ENCODE measurements around the gene TBCCD1. TPM values are rescaled to one million over a fixed set of nuclear protein-coding genes. Genes with fewer than 3 reads are reported as not detected.
"Not testable (repeated sequence)": the region's sequence is repeated elsewhere in the genome, so short reads cannot be mapped to it uniquely, and the experiment has no call there.

The TBCCD1 gene
- total and polyA plus RNA-seq, 12 donors = 3.3 to 21.0 (median 9.4) TPM

- Histone ChIP-seq H3K4me1 (replicated peaks in 1 of 2) (no peaks in the 10 kb centered on the region), H3K4me3 (no peak overlapping the region), H3K36me3 (replicated peaks in 1 of 2) (peaks cover 0 to 14% of the 10 kb centered on the region in 2 donors), H3K27me3 (no peaks in the 10 kb centered on the region), H3K27ac (no peak overlapping the region), H3K9me3 (replicated peaks in 1 of 3) (no peaks in the 10 kb centered on the region)
- WGBS, 4 donors = 64 to 72% (median 69%) methylated on average over 5 of the region's 5 CpGs
- intact Hi-C loops (cut with DNase I) = no loop called here
- no peak for TF ChIP-seq POLR2A (IDR thresholded peaks at IDR 0.05)
- TF ChIP-seq, protein P1, sequence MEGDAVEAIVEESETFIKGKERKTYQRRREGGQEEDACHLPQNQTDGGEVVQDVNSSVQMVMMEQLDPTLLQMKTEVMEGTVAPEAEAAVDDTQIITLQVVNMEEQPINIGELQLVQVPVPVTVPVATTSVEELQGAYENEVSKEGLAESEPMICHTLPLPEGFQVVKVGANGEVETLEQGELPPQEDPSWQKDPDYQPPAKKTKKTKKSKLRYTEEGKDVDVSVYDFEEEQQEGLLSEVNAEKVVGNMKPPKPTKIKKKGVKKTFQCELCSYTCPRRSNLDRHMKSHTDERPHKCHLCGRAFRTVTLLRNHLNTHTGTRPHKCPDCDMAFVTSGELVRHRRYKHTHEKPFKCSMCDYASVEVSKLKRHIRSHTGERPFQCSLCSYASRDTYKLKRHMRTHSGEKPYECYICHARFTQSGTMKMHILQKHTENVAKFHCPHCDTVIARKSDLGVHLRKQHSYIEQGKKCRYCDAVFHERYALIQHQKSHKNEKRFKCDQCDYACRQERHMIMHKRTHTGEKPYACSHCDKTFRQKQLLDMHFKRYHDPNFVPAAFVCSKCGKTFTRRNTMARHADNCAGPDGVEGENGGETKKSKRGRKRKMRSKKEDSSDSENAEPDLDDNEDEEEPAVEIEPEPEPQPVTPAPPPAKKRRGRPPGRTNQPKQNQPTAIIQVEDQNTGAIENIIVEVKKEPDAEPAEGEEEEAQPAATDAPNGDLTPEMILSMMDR (IDR thresholded peaks at IDR 0.05) = no peak
- DNase-seq = no peak
Observed at GRCh38 chr3:186589856-186590579, 22.9 kb upstream of the TBCCD1 start.

GRCh38 chr3:186589121-186589520 is 22.0 kb upstream of the TBCCD1 start:
- Histone ChIP-seq H3K9me3 (replicated peaks in 1 of 3) (no peaks in the 10 kb centered on the region), H3K4me3 (no peak overlapping the region), H3K4me1 (replicated peaks in 1 of 2) (no peaks in the 10 kb centered on the region), H3K36me3 (replicated peaks in 1 of 2) (peaks cover 0 to 21% of the 10 kb centered on the region in 2 donors), H3K27ac (no peak overlapping the region), H3K27me3 (no peaks in the 10 kb centered on the region)
- intact Hi-C loops (cut with DNase I) = no loop called here
- DNase-seq = no peak
- no peak for TF ChIP-seq POLR2A (IDR thresholded peaks at IDR 0.05)
- TF ChIP-seq, protein P1 (IDR thresholded peaks at IDR 0.05) = no peak
- WGBS, 4 donors = 34 to 46% (median 40%) methylated on average over 3 of the region's 3 CpGs

DNA sequence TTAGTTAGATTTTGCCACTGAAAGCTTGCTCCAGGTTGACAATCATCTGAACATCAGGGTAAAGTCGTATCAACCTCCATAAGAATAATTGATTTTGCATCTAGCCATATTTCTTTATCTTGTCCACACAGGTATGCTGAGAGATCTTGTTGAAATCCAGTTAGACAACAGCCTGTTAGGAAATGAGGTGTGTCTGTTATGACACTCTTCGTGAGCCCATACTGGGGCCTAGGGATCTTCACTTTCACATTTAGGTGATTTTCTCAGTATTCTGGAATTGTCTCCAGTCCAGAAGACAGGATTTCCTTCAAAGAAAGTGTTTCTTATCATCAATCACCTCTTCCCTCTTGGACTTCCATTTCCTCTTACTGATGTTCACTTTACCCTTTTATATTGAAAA is 21.5 kb upstream of the TBCCD1 start:
- intact Hi-C loops (cut with DNase I) = no loop called here
- Histone ChIP-seq H3K9me3 (replicated peaks in 1 of 3) (no peaks in the 10 kb centered on the region), H3K36me3 (replicated peaks in 1 of 2) (peaks cover 0 to 26% of the 10 kb centered on the region in 2 donors), H3K4me1 (replicated peaks in 1 of 2) (no peaks in the 10 kb centered on the region), H3K4me3 (no peak overlapping the region), H3K27me3 (no peaks in the 10 kb centered on the region), H3K27ac (no peak overlapping the region)
- no peak for TF ChIP-seq POLR2A (IDR thresholded peaks at IDR 0.05)
- TF ChIP-seq, protein P1 (IDR thresholded peaks at IDR 0.05) = no peak
- no peak for DNase-seq
- 49 to 74% (median 65%) methylated on average over 2 of the region's 2 CpGs for WGBS, 4 donors

DNA sequence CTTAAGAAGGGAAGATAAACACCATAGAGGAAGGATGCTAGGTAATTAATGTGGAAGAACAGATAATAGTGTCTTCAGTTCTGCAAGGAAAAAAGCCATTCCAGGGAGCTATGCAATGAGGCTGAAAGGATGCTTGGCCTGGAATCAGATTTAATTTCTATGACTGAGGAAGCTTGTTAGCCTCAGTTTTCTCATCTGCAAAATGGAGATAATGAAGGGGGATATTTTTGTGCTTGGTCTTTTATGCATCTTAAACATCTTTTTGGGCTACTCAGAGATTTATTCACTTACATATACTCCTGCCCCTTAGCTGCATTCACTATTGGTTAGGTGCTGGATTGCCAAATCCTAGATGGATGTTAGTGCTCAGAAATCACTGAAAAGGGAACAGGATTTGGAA is 20.0 kb upstream of the TBCCD1 start:
- H3K4me1 ChIP-seq (replicated peaks in 1 of 2) = no peaks in the 10 kb centered on the region
- no peaks in the 10 kb centered on the region for H3K9me3 ChIP-seq (replicated peaks in 1 of 3)
- no peaks in the 10 kb centered on the region for H3K27me3 ChIP-seq
- peaks cover 0 to 40% of the 10 kb centered on the region in 2 donors for H3K36me3 ChIP-seq (replicated peaks in 1 of 2)
- TF ChIP-seq POLR2A (IDR thresholded peaks at IDR 0.05) = no peak
- TF ChIP-seq, protein P1 (IDR thresholded peaks at IDR 0.05) = no peak
- H3K4me3 ChIP-seq = no peak overlapping the region
- intact Hi-C loops (cut with DNase I) = no loop called here
- no peak overlapping the region for H3K27ac ChIP-seq
- no peak for DNase-seq

DNA sequence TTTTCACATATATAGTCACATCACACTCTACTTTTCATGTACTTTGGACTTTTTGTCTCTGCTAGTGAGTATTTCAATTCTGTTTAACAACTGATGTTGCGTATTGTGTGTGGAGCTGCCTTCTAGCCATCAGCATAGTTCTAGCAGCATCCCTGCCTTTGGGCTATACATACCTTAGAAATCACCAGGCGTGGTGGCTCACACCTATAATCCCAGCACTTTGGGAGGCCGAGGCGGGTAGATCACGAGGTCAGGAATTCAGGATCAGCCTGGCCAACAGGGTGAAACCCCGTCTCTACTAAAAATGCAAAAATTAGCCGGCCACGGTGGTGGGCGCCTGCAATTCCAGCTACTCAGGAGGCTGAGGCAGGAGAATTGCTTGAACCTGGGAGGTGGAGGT is 19.1 kb upstream of the TBCCD1 start:
- H3K36me3 ChIP-seq (replicated peaks in 1 of 2) = peaks cover 0 to 49% of the 10 kb centered on the region in 2 donors
- H3K9me3 ChIP-seq (replicated peaks in 1 of 3); H3K27ac ChIP-seq; H3K4me1 ChIP-seq (replicated peaks in 1 of 2); DNase-seq; H3K27me3 ChIP-seq; H3K4me3 ChIP-seq; intact Hi-C loops (cut with DNase I): not testable (repeated sequence)
- 84 to 96% (median 92%) methylated on average over 9 of the region's 9 CpGs for WGBS, 4 donors
